ENCODE results near the gene KRT85.
A peak's percentile ranks its signal among the peaks of the same experiment; 100 is the strongest.

KRT85 gene

GRCh38 chr12:52323001-52323400 is 44.3 kb downstream of the KRT85 start:
- no peak for DNase-seq

- DNase-seq = no peak
Measured at GRCh38 chr12:52322069-52322468, 45.2 kb downstream of the KRT85 start.

- DNase-seq = no peak
Measured at GRCh38 chr12:52321418-52321817, 45.9 kb downstream of the KRT85 start.

- no peak for DNase-seq
Measured at GRCh38 chr12:52320784-52321400, 46.4 kb downstream of the KRT85 start, which contains the start of gene KRT83. Gene KRT83 (minus strand): TSS chr12:52321398. CDS start chr12:52321335, 63 bp downstream.

GRCh38 chr12:52319097-52319496 is 48.2 kb downstream of the KRT85 start:
- no peak for DNase-seq

- no peak for DNase-seq
Measured at GRCh38 chr12:52318241-52318990, 48.9 kb downstream of the KRT85 start.

- no peak for DNase-seq
Measured at GRCh38 chr12:52317468-52318052, 49.7 kb downstream of the KRT85 start.

- no peak for DNase-seq
Measured at GRCh38 chr12:52316701-52317100, 50.6 kb downstream of the KRT85 start.

- DNase-seq = no peak
Measured at GRCh38 chr12:52316290-52316689, 51.0 kb downstream of the KRT85 start.

GRCh38 chr12:52315721-52316120 is 51.6 kb downstream of the KRT85 start:
- peak; percentile 14 for DNase-seq

- no peak for DNase-seq
Measured at GRCh38 chr12:52314511-52314910, 52.8 kb downstream of the KRT85 start.

GRCh38 chr12:52313926-52314325 is 53.4 kb downstream of the KRT85 start:
- DNase-seq = no peak

GRCh38 chr12:52313461-52313860 is 53.8 kb downstream of the KRT85 start:
- DNase-seq = no peak

GRCh38 chr12:52312086-52312485 is 55.2 kb downstream of the KRT85 start:
- no peak for DNase-seq

- no peak for DNase-seq
Measured at GRCh38 chr12:52311285-52311648, 56.0 kb downstream of the KRT85 start.

- no peak for DNase-seq
Measured at GRCh38 chr12:52310622-52311284, 56.5 kb downstream of the KRT85 start.

Data from CD4-positive, alpha-beta T cell treated with Interleukin-17A for 4 hours (primary cell).